B cell (primary cell): ENCODE data around the gene SEZ6L2. TPM values are rescaled to one million over a fixed set of nuclear protein-coding genes. Genes with fewer than 3 reads are reported as not detected.
A peak's percentile ranks its signal among the peaks of the same experiment; 100 is the strongest.

ENCODE experiments used
- ATAC-seq: fragments of 200-7000 bp; cut with Tn5 transposase; one replicate; pipeline ENCODE4 v1.10.0; 2021; ENCODE audit warnings: low read depth, mild to moderate bottlenecking, moderate number of reproducible peaks, moderate library complexity
- CTCF ChIA-PET: fragments of 350-600 bp; sonication (Branson Sonifier 250); formaldehyde crosslinking; loops from one replicate; lab custom pipeline; 2021; ENCODE audit warnings: antibody characterized with exemption, inconsistent platforms; lab: Charles Lee
- POLR2A ChIA-PET: fragments of 350-600 bp; sonication (Branson Sonifier 250); formaldehyde crosslinking; loops from one replicate; lab custom pipeline; 2021; ENCODE audit warnings: antibody characterized with exemption; lab: Charles Lee
- DNase-seq: peaks from one replicate; pipeline ENCODE4 v3.0.0; 2013
- H2AFZ ChIP-seq: 2 replicates; pipeline ENCODE4 v1.6.1; 2012; ENCODE audit warnings: mild to moderate bottlenecking, low read depth, low read length; ENCODE audit not compliant: insufficient read depth, poor library complexity, severe bottlenecking
- H3K27ac ChIP-seq, 2 donors: 1 replicate in 1 of 2; 2 replicates in 1 of 2; pipeline ENCODE4 v1.5.1; 2012 to 2013; ENCODE audit warnings: low read length in 2 of 2, mild to moderate bottlenecking in 2 of 2, moderate library complexity in 1 of 2
- H3K27me3 ChIP-seq, 4 experiments: fragments of 200-600 bp in 1 of 4; sonication (generic) in 1 of 4; replicated peaks in 1 of 4; 1 replicate in 2 of 4; 2 replicates in 2 of 4; pipeline versions ENCODE4 v1.6.1 to v1.7.0; 2013 to 2016; ENCODE audit warnings: low read length in 3 of 4, mild to moderate bottlenecking in 2 of 4, mixed read lengths in 1 of 4, moderate library complexity in 1 of 4; ENCODE audit not compliant: insufficient read depth in 4 of 4, control insufficient read depth in 3 of 4; ENCODE audit errors: control extremely low read depth in 1 of 4
- H3K36me3 ChIP-seq, 2 experiments: replicated peaks in 1 of 2; 1 replicate in 1 of 2; 2 replicates in 1 of 2; pipeline versions ENCODE4 v1.6.1 to v1.7.1; 2013; ENCODE audit warnings: low read length in 1 of 2; ENCODE audit not compliant: insufficient read depth in 2 of 2, control insufficient read depth in 1 of 2; ENCODE audit errors: control extremely low read depth in 1 of 2, extremely low read depth in 1 of 2
- H3K4me1 ChIP-seq, 2 donors: fragments of 200-600 bp in 1 of 2; sonication (generic) in 1 of 2; 1 replicate in 1 of 2; 2 replicates in 1 of 2; pipeline versions ENCODE4 v1.5.1 to v1.6.1; 2013 to 2017; ENCODE audit warnings: low read length in 2 of 2; ENCODE audit not compliant: control insufficient read depth in 2 of 2, insufficient read depth in 2 of 2
- H3K4me2 ChIP-seq: replicated peaks from 2 replicates; pipeline ENCODE3; 2012; ENCODE audit warnings: mild to moderate bottlenecking, low read depth, low read length; ENCODE audit not compliant: poor library complexity, severe bottlenecking
- H3K4me3 ChIP-seq, 5 experiments: fragments of 200-600 bp in 1 of 5; sonication (generic) in 1 of 5; 1 replicate in 3 of 5; 2 replicates in 2 of 5; pipeline versions ENCODE4 v1.5.1 to v1.7.0; 2011 to 2016; ENCODE audit warnings: low read length in 4 of 5, mild to moderate bottlenecking in 4 of 5, low read depth in 2 of 5, control low read depth in 1 of 5, moderate library complexity in 1 of 5; ENCODE audit not compliant: insufficient read depth in 1 of 5; ENCODE audit errors: control extremely low read depth in 1 of 5, extremely low read depth in 1 of 5
- H3K79me2 ChIP-seq: fragments of 200-600 bp; sonication (generic); one replicate; pipeline ENCODE4 v1.6.0; 2016; ENCODE audit warnings: low read length; ENCODE audit not compliant: control insufficient read depth, insufficient read depth
- H3K9ac ChIP-seq: fragments of 200-600 bp; sonication (generic); 2 replicates; pipeline ENCODE4 v1.6.1; 2017; ENCODE audit warnings: mild to moderate bottlenecking, low read length, moderate library complexity
- H3K9me3 ChIP-seq, 3 donors: one replicate each; pipeline versions ENCODE4 v1.6.1 to v1.7.1; 2013; ENCODE audit warnings: low read length in 2 of 3; ENCODE audit not compliant: control insufficient read depth in 2 of 3, insufficient read depth in 1 of 3; ENCODE audit errors: control extremely low read depth in 1 of 3
- H4K20me1 ChIP-seq: 2 replicates; pipeline ENCODE4 v1.6.0; 2012; ENCODE audit warnings: mild to moderate bottlenecking, low read length; ENCODE audit not compliant: insufficient read depth, control insufficient read depth, poor library complexity, severe bottlenecking
- H3K27ac Mint-ChIP-seq: one replicate; pipeline ENCODE4 v1.8.0; 2021; ENCODE audit warnings: mixed read lengths
- H3K27me3 Mint-ChIP-seq: one replicate; pipeline ENCODE4 v1.8.0; 2021; ENCODE audit warnings: mixed read lengths
- H3K4me1 Mint-ChIP-seq: one replicate; pipeline ENCODE4 v1.8.0; 2021; ENCODE audit warnings: mixed read lengths
- H3K4me3 Mint-ChIP-seq: one replicate; pipeline ENCODE4 v1.8.0; 2021; ENCODE audit warnings: mixed read lengths
- H3K9me3 Mint-ChIP-seq: one replicate; pipeline ENCODE4 v1.8.0; 2022; ENCODE audit warnings: mixed read lengths; ENCODE audit not compliant: insufficient read depth
- EZH2 ChIP-seq: IDR thresholded peaks from 2 replicates; pipeline ENCODE4 v1.6.1; 2012; ENCODE audit warnings: borderline replicate concordance, low read depth, mild to moderate bottlenecking, moderate library complexity, low read length; ENCODE audit not compliant: insufficient read depth, poor library complexity, severe bottlenecking
- WGBS: methylation state at CpG from one replicate; pipeline ENCODE4 v1.1.5; 2013; ENCODE audit warnings: missing lambda C conversion rate; ENCODE audit not compliant: insufficient coverage; 5-methylcytosine and 5-hydroxymethylcytosine counted together
- intact Hi-C: fragments of 100-400 bp; cut with micrococcal nuclease; formaldehyde crosslinking; loops from one replicate; pipeline ENCODE4 v1.10.0; 2022
- polyA plus RNA-seq: library from polyadenylated mRNA; depleted of rRNA; stranded (reverse); fragments of >200 nt; gene quantifications from 2 replicates; pipeline ENCODE4 v1.2.3, GENCODE V29; 2012
- total RNA-seq, 2 donors: library from RNA; stranded (reverse); fragments of 120-200 nt in 1 of 2; gene quantifications; 1 replicate in 1 of 2; 2 replicates in 1 of 2; pipeline versions ENCODE4 v1.2.3 to v1.2.4, GENCODE V29; 2013 to 2022
- TF ChIP-seq, protein P1 (sequence below): fragments of 200-600 bp; IDR thresholded peaks from one replicate; pipeline ENCODE4 v1.8.0; 2022; ENCODE audit warnings: antibody characterized with exemption, mild to moderate bottlenecking

Gene SEZ6L2
- total and polyA plus RNA-seq, 2 donors (not counting 1 experiment from before 2014, with no cell fraction given), result 0.10 TPM; not detected in 1

DNA sequence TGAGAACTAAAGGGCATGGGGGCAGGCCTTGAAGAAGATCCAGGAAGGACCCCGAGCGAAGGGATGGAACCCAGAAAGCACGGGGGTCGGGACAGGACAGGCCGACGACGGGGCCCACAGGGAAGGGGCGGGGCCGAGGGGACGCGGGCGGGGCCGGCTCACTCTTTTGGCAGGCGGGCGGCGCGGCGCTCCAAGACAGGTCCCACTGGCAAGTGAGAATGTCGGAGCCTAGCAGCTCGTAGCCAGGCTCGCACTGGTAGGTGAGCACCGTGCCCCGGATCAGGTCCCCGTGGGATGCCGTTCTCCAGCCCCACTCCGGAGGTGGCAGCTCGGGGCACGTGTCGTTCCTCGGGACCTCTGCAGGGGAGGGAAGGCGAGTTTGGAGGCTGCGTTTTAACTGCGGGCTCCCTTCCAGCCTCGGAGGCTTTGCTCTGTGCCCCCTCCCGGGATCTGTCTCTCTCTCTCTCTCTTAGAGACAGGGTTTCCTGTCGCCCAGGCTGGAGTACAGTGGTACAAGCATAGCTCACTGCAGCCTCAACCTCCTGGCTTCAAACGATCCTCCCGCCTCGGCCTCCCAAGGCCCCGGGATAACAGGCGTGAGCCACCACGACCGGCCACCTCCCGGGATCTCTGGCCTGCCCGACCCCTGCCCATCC lies 22.6 kb downstream of the SEZ6L2 start:
- Histone ChIP-seq H3K4me3 (peak overlapping the region in 3 of 5 experiments; percentile 25 to 41 (median 35)), H3K79me2 (no peaks in the 10 kb centered on the region), H3K27ac (no peak overlapping the region), H3K9me3 (peaks cover 0 to 14% (median 3%) of the 10 kb centered on the region in 3 donors), H3K4me2 (peak overlapping the region; percentile 64), H3K9ac (peak overlapping the region; percentile 48), H3K36me3 (no peaks in the 10 kb centered on the region), H2AFZ (peak overlapping the region; percentile 53), H4K20me1 (no peaks in the 10 kb centered on the region), H3K27me3 (peaks cover 0 to 42% (median 10%) of the 10 kb centered on the region in 4 experiments), H3K4me1 (peaks cover 17 to 18% of the 10 kb centered on the region in 2 donors)
- ChIA-PET POLR2A (interaction anchor here (0.5 kb wide), 1 partner anchor 30 kb away, joined by 6 read pairs; no protein-coding TSS in a partner anchor), CTCF (no interaction called here)
- Mint-ChIP-seq H3K9me3 (no peaks in the 10 kb centered on the region), H3K27ac (no peak overlapping the region), H3K4me3 (peak overlapping the region; percentile 71), H3K4me1 (peaks cover 16% of the 10 kb centered on the region), H3K27me3 (peaks cover 31% of the 10 kb centered on the region)
- TF ChIP-seq EZH2, result no peak
- TF ChIP-seq, protein P1, sequence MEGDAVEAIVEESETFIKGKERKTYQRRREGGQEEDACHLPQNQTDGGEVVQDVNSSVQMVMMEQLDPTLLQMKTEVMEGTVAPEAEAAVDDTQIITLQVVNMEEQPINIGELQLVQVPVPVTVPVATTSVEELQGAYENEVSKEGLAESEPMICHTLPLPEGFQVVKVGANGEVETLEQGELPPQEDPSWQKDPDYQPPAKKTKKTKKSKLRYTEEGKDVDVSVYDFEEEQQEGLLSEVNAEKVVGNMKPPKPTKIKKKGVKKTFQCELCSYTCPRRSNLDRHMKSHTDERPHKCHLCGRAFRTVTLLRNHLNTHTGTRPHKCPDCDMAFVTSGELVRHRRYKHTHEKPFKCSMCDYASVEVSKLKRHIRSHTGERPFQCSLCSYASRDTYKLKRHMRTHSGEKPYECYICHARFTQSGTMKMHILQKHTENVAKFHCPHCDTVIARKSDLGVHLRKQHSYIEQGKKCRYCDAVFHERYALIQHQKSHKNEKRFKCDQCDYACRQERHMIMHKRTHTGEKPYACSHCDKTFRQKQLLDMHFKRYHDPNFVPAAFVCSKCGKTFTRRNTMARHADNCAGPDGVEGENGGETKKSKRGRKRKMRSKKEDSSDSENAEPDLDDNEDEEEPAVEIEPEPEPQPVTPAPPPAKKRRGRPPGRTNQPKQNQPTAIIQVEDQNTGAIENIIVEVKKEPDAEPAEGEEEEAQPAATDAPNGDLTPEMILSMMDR, result no peak
- ATAC-seq, result peak; percentile 37
- 9% methylated on average over 45 of the region's 45 CpGs for WGBS
- intact Hi-C loops, result no loop called here
- peak; percentile 33 for DNase-seq

DNA sequence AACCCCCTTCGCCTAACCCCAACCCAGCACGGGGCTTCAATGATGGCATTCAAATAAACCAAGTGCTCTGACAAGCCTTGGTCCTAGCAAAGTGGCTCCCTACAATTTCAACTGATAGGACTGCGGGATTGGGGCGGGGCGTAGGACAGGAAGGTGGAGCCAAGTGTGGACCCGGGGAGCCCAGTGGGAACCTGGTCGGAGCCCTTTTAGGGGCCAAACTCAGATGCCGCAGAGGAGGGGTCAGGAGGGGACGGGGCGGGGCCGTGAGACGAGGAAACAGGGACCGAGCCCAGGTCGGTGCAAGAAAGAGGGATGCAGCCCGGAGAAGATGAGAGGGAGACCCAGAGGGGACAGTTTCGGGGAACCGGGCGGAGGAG lies 23.1 kb downstream of the SEZ6L2 start:
- peak overlapping the region; percentile 53 for H2AFZ ChIP-seq
- Mint-ChIP-seq H3K4me1 (peaks cover 16% of the 10 kb centered on the region), H3K27ac (no peak overlapping the region), H3K9me3 (no peaks in the 10 kb centered on the region), H3K27me3 (peaks cover 29% of the 10 kb centered on the region), H3K4me3 (peak overlapping the region; percentile 71)
- peaks cover 17 to 18% of the 10 kb centered on the region in 2 donors for H3K4me1 ChIP-seq
- 24% methylated on average over 18 of the region's 18 CpGs for WGBS
- H3K36me3 ChIP-seq, result no peaks in the 10 kb centered on the region
- H3K4me2 ChIP-seq, result peak overlapping the region; percentile 64
- H3K9me3 ChIP-seq, result peaks cover 0 to 14% (median 3%) of the 10 kb centered on the region in 3 donors
- peaks cover 0 to 40% (median 10%) of the 10 kb centered on the region in 4 experiments for H3K27me3 ChIP-seq
- TF ChIP-seq EZH2, result no peak
- TF ChIP-seq, protein P1, result no peak
- H3K27ac ChIP-seq, result no peak overlapping the region
- ChIA-PET CTCF (no interaction called here), POLR2A (interaction anchor here (0.5 kb wide), 1 partner anchor 30 kb away, joined by 6 read pairs; no protein-coding TSS in a partner anchor)
- H3K4me3 ChIP-seq, result peak overlapping the region in 3 of 5 experiments; percentile 25 to 41 (median 35)
- DNase-seq (no peak), ATAC-seq (no peak)
- no peaks in the 10 kb centered on the region for H3K79me2 ChIP-seq
- H3K9ac ChIP-seq, result peak overlapping the region; percentile 48
- no peaks in the 10 kb centered on the region for H4K20me1 ChIP-seq
- intact Hi-C loops, result no loop called here
